Inflammatory macrophage treated with lipopolysaccharide for 1 hour (primary cell): Measurements from ENCODE around the gene RABGAP1.

ENCODE experiments used
- DNase-seq, 2 donors: peaks; one replicate each; pipeline ENCODE4 v3.0.0-alpha.2; 2020 to 2022

The RABGAP1 gene

GRCh38 chr9:123087359-123087888 lies 146.6 kb downstream of the RABGAP1 start:
- DNase-seq, result no peak

- DNase-seq, result no peak
Measured at GRCh38 chr9:123089040-123089439, 148.2 kb downstream of the RABGAP1 start.

- DNase-seq, result no peak
Measured at GRCh38 chr9:123089790-123090189, 149.0 kb downstream of the RABGAP1 start.

- no peak for DNase-seq
Measured at GRCh38 chr9:123090198-123090896, 149.5 kb downstream of the RABGAP1 start.

- no peak for DNase-seq
Measured at GRCh38 chr9:123090956-123091355, 150.1 kb downstream of the RABGAP1 start.

GRCh38 chr9:123091459-123091858 lies 150.6 kb downstream of the RABGAP1 start:
- no peak for DNase-seq

- no peak for DNase-seq
Measured at GRCh38 chr9:123093141-123093540, 152.3 kb downstream of the RABGAP1 start.

GRCh38 chr9:123096987-123097386 lies 156.2 kb downstream of the RABGAP1 start:
- DNase-seq, result no peak

GRCh38 chr9:123097430-123098095 lies 156.7 kb downstream of the RABGAP1 start:
- DNase-seq, result no peak

- no peak for DNase-seq
Measured at GRCh38 chr9:123098096-123098459, 157.3 kb downstream of the RABGAP1 start.

- no peak for DNase-seq
Measured at GRCh38 chr9:123099042-123099441, 158.2 kb downstream of the RABGAP1 start.

- DNase-seq, result no peak
Measured at GRCh38 chr9:123099548-123099947, 158.7 kb downstream of the RABGAP1 start.

GRCh38 chr9:123102375-123103113 lies 161.7 kb downstream of the RABGAP1 start:
- no peak for DNase-seq

- DNase-seq, result no peak
Measured at GRCh38 chr9:123104807-123105206, 164.0 kb downstream of the RABGAP1 start.

GRCh38 chr9:123105490-123105889 lies 164.7 kb downstream of the RABGAP1 start:
- DNase-seq, result no peak

GRCh38 chr9:123107639-123108285 lies 166.9 kb downstream of the RABGAP1 start:
- no peak for DNase-seq

GRCh38 chr9:123108976-123109375 lies 168.2 kb downstream of the RABGAP1 start:
- DNase-seq, result no peak

- DNase-seq, result no peak
Measured at GRCh38 chr9:123109540-123110279, 168.9 kb downstream of the RABGAP1 start.

GRCh38 chr9:123111427-123112014 lies 170.7 kb downstream of the RABGAP1 start:
- no peak for DNase-seq

GRCh38 chr9:123112015-123112975 lies 171.5 kb downstream of the RABGAP1 start:
- DNase-seq, result no peak

- no peak for DNase-seq
Measured at GRCh38 chr9:123113185-123113584, 172.4 kb downstream of the RABGAP1 start.
